Measurements from ENCODE around the gene NAPEPLD.

NAPEPLD gene

DNA sequence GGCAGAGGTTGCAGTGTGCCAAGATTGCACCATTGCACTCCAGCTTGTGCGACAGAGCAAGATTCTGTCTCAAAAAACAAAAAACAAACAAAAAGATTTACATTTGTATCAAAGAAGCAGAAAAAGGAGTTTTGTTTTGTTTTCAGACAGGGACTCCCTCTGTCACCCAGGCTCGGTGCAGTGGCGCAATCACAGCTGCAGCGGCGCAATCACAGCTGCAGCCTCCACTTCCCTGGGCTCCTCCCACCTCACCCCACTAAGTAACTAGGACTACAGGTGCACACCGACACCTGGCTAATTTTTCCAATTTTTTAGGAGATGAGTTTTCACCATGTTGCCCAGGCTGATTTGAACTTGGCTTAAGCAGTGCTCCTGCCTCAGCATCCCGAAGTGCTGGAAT lies 72.1 kb downstream of the NAPEPLD start:
- TF ChIP-seq TAF1 (IDR thresholded peaks at IDR 0.05; ENCODE audit: borderline replicate concordance, insufficient read depth, low read length) (no peak), POLR2AphosphoS5 (IDR thresholded peaks at IDR 0.05; ENCODE audit: low read depth, low read length) (no peak), SIN3A (IDR thresholded peaks at IDR 0.05; ENCODE audit: borderline replicate concordance, insufficient read depth, low read length) (no peak), FOXP2 (optimal IDR thresholded peaks at IDR 0.05; ENCODE audit: borderline replicate concordance, extremely low read depth, extremely low read length, insufficient read depth) (no peak)
- TF ChIP-seq, protein P1, sequence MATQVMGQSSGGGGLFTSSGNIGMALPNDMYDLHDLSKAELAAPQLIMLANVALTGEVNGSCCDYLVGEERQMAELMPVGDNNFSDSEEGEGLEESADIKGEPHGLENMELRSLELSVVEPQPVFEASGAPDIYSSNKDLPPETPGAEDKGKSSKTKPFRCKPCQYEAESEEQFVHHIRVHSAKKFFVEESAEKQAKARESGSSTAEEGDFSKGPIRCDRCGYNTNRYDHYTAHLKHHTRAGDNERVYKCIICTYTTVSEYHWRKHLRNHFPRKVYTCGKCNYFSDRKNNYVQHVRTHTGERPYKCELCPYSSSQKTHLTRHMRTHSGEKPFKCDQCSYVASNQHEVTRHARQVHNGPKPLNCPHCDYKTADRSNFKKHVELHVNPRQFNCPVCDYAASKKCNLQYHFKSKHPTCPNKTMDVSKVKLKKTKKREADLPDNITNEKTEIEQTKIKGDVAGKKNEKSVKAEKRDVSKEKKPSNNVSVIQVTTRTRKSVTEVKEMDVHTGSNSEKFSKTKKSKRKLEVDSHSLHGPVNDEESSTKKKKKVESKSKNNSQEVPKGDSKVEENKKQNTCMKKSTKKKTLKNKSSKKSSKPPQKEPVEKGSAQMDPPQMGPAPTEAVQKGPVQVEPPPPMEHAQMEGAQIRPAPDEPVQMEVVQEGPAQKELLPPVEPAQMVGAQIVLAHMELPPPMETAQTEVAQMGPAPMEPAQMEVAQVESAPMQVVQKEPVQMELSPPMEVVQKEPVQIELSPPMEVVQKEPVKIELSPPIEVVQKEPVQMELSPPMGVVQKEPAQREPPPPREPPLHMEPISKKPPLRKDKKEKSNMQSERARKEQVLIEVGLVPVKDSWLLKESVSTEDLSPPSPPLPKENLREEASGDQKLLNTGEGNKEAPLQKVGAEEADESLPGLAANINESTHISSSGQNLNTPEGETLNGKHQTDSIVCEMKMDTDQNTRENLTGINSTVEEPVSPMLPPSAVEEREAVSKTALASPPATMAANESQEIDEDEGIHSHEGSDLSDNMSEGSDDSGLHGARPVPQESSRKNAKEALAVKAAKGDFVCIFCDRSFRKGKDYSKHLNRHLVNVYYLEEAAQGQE (IDR thresholded peaks at IDR 0.05; ENCODE audit: insufficient read depth in 1 of 2, low read depth in 2 of 2, low read length in 2 of 2): no peak

DNA sequence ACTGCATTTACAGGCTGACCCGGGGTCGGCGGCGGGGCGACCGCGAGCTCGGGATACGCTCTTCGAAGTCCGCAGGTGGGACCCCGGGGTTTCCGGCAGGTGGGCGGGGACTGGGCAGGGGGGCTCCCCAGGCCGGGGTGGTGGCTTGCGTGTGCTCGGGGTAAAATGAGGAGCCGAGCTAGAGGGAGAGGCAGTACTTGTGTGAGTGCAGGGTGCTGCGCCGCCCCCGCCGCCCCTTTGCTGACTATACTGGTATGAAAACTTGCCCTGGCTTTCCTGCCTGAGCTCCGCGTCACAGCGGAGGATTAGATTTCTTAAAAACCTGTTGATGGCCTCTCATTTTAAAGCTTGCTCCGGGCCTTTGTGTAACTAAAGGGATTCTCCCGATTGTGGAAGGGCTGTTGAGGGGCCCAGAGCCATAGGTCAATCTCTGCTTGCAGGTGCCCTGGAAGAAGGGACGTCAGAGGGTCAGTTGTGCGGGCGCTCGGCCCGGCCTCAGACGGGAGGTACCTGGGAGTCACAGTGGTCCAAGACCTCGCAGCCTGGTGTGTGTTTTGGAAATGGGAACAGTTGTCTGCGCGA lies 73.5 kb downstream of the NAPEPLD start:
- TF ChIP-seq SIN3A (IDR thresholded peaks at IDR 0.05; ENCODE audit: borderline replicate concordance, insufficient read depth, low read length) (no peak), FOXP2 (optimal IDR thresholded peaks at IDR 0.05; ENCODE audit: borderline replicate concordance, extremely low read depth, extremely low read length, insufficient read depth) (no peak), TAF1 (IDR thresholded peaks at IDR 0.05; ENCODE audit: borderline replicate concordance, insufficient read depth, low read length) (no peak), POLR2AphosphoS5 (IDR thresholded peaks at IDR 0.05; ENCODE audit: low read depth, low read length) (no peak)
- TF ChIP-seq, protein P1 (IDR thresholded peaks at IDR 0.05; ENCODE audit: insufficient read depth in 1 of 2, low read depth in 2 of 2, low read length in 2 of 2): no peak

DNA sequence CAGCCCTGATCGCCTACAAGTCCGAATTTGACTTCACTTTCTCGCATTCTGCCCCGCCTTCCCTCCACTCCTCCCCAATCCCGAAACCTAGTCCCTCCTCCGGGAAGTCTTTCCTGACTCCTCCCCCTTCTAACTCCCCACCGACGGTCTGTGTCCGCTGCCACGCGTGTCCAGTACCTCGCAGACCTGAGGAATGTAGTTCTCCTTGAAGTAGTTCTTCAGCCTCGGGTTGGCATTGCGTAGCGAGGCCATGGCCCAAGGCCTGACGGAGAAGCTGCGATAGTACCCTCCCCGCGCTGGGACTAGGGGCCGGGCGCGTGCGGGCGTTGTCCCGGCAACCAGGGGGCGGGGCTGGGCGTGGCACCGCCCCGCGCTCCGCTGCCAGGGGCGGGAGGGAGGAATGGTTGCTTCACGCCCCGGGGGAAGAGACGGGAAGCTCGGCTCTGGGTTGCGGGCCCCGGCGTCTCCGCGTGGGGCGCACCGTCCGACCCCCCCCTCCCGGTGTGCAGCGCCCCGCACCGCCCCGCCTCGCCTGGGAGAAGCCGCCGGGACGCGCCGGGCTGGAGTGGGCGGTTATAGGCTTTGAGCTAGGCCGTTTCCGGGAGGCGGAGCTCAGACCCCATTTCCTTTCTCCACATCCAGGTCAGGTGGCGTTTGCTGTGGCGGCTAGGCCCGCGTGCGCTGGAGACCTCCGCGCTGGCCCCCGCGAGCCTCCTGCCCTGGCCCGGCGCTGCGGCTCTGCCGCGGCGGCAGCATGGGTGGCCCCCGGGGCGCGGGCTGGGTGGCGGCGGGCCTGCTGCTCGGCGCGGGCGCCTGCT lies 74.2 kb downstream of the NAPEPLD start, which contains the start of the genes ARMC10 and FBXL13:
ARMC10 (plus strand) TSS at position 622 of the 818 bp plus-strand sequence; CDS start at position 755, 133 bp downstream.
FBXL13 (minus strand) TSS at position 278 of the 818 bp plus-strand sequence.
- TF ChIP-seq, protein P1 (IDR thresholded peaks at IDR 0.05; ENCODE audit: insufficient read depth in 1 of 2, low read depth in 2 of 2, low read length in 2 of 2): no peak
- TF ChIP-seq TAF1 (IDR thresholded peaks at IDR 0.05; ENCODE audit: borderline replicate concordance, insufficient read depth, low read length) (peak; percentile 51; the same call in 1 of the 2 replicates), SIN3A (IDR thresholded peaks at IDR 0.05; ENCODE audit: borderline replicate concordance, insufficient read depth, low read length) (peak; percentile 91), FOXP2 (optimal IDR thresholded peaks at IDR 0.05; ENCODE audit: borderline replicate concordance, extremely low read depth, extremely low read length, insufficient read depth) (peak; percentile 68), POLR2AphosphoS5 (IDR thresholded peaks at IDR 0.05; ENCODE audit: low read depth, low read length) (peak; percentile 47)

DNA sequence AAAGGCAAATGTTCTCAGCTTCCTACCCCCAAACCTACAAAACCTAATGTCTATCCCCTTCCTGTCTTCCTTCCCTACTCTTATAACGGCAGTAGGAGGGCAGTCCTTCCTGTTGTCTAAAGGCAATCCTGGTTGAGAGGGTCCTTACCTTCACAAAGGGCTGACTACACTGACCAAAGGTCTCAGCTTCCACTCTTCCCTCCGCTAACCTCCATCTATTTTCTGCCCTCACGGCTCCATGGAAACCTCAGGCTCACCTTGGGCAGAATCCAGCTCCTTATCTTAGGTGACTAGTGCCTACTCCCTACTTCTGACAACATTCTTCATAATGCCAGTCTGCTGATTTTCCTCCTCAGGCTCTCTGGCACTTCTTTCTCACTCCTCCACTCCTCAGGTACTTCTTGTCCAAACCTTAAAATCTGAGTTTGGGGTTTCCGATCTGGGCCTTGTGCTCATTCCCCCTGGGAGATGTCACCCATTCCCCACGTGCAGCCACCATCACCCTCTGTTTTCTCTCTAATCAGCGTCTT lies 74.8 kb downstream of the NAPEPLD start:
- 0 out of 2 replicates have a peak, but pooled peaks have one; percentile 22 for TF ChIP-seq TAF1 (IDR thresholded peaks at IDR 0.05; ENCODE audit: borderline replicate concordance, insufficient read depth, low read length)
- TF ChIP-seq POLR2AphosphoS5 (IDR thresholded peaks at IDR 0.05; ENCODE audit: low read depth, low read length): no peak
- TF ChIP-seq FOXP2 (optimal IDR thresholded peaks at IDR 0.05; ENCODE audit: borderline replicate concordance, extremely low read depth, extremely low read length, insufficient read depth): no peak

DNA sequence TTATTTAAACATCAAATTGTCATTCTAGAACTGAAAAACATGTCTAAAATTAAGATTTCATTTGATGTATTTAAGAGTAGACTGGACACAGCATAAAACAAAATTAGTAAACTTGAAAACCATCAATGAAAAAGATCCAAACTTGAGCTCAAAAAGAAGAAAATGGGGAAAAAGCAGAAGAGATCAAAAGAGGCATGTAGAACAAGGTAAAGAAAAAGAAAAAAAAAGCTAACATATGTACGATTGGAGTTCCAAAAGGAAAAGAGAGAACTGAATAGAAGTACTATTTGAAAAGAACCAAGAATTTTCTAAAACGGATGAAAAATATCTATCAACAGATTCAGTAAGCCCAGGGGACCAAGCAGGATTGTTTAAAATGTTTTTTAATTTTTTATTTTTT lies 77.9 kb downstream of the NAPEPLD start:
- no peak for TF ChIP-seq SIN3A (IDR thresholded peaks at IDR 0.05; ENCODE audit: borderline replicate concordance, insufficient read depth, low read length)
- TF ChIP-seq FOXP2 (optimal IDR thresholded peaks at IDR 0.05; ENCODE audit: borderline replicate concordance, extremely low read depth, extremely low read length, insufficient read depth): no peak
- TF ChIP-seq TAF1 (IDR thresholded peaks at IDR 0.05; ENCODE audit: borderline replicate concordance, insufficient read depth, low read length): no peak
- TF ChIP-seq, protein P1 (IDR thresholded peaks at IDR 0.05; ENCODE audit: insufficient read depth in 1 of 2, low read depth in 2 of 2, low read length in 2 of 2): no peak
- no peak for TF ChIP-seq POLR2AphosphoS5 (IDR thresholded peaks at IDR 0.05; ENCODE audit: low read depth, low read length)

All from PFSK-1 (cell line).